GM23338 (cell line): ENCODE data around the gene LTBP4. TPM values are rescaled to one million over a fixed set of nuclear protein-coding genes. Genes with fewer than 3 reads are reported as not detected.

Source experiments
- ATAC-seq: fragments of 200-7000 bp; cut with Tn5 transposase; 3 replicates; pipeline ENCODE4 v1.9.1; 2020
- DNase-seq: peaks from one replicate; pipeline ENCODE4 v3.0.0-alpha.2; 2015; ENCODE audit warnings: low spot score
- H2AFZ ChIP-seq: fragments of 200-600 bp; sonication (generic); 2 replicates; pipeline ENCODE4 v1.8.0; 2016; ENCODE audit warnings: antibody characterized with exemption, mild to moderate bottlenecking, moderate library complexity
- H3F3A ChIP-seq: fragments of 200-600 bp; sonication (generic); replicated peaks from 2 replicates; pipeline ENCODE4 v1.8.0; 2017; ENCODE audit warnings: antibody characterized with exemption, mixed run types, low read depth
- H3K27ac ChIP-seq: fragments of 200-600 bp; sonication (generic); 2 replicates; pipeline ENCODE4 v1.6.1; 2016; ENCODE audit warnings: low read depth
- H3K27me3 ChIP-seq: fragments of 200-600 bp; sonication (generic); 2 replicates; pipeline ENCODE4 v1.8.0; 2016; ENCODE audit warnings: mild to moderate bottlenecking, mixed run types, moderate library complexity; ENCODE audit not compliant: insufficient read depth
- H3K36me3 ChIP-seq: fragments of 200-600 bp; sonication (generic); 2 replicates; pipeline ENCODE4 v1.8.0; 2016; ENCODE audit warnings: mild to moderate bottlenecking; ENCODE audit not compliant: insufficient read depth
- H3K4me1 ChIP-seq: fragments of 200-600 bp; sonication (generic); 2 replicates; pipeline ENCODE4 v1.8.0; 2016; ENCODE audit warnings: mild to moderate bottlenecking, moderate library complexity; ENCODE audit not compliant: insufficient read depth
- H3K4me2 ChIP-seq: fragments of 200-600 bp; sonication (generic); 2 replicates; pipeline ENCODE4 v1.7.1; 2017; ENCODE audit warnings: mixed run types
- H3K4me3 ChIP-seq: fragments of 200-600 bp; sonication (generic); 2 replicates; pipeline ENCODE4 v1.6.1; 2016; ENCODE audit warnings: mixed run types
- H3K79me2 ChIP-seq: fragments of 200-600 bp; sonication (generic); replicated peaks from 2 replicates; pipeline ENCODE4 v1.8.0; 2017; ENCODE audit warnings: mild to moderate bottlenecking; ENCODE audit not compliant: insufficient read depth
- H3K9me2 ChIP-seq: fragments of 200-600 bp; sonication (generic); 2 replicates; pipeline ENCODE4 v1.8.0; 2017; ENCODE audit not compliant: insufficient read depth
- H4K20me1 ChIP-seq: fragments of 200-600 bp; sonication (generic); replicated peaks from 2 replicates; pipeline ENCODE4 v1.8.0; 2017; ENCODE audit warnings: mild to moderate bottlenecking; ENCODE audit not compliant: insufficient read depth
- H3K27ac Mint-ChIP-seq: 2 replicates; pipeline ENCODE4 v1.8.0; 2020; ENCODE audit warnings: inconsistent platforms, mild to moderate bottlenecking, moderate library complexity, mixed read lengths
- H3K27me3 Mint-ChIP-seq: 3 replicates; pipeline ENCODE4 v1.8.0; 2022; ENCODE audit warnings: low read depth, mild to moderate bottlenecking, moderate library complexity, mixed read lengths, inconsistent platforms; ENCODE audit not compliant: insufficient read depth, poor library complexity
- H3K36me3 Mint-ChIP-seq: 3 replicates; pipeline ENCODE4 v1.8.0; 2021; ENCODE audit warnings: low read depth, mild to moderate bottlenecking, inconsistent platforms, moderate library complexity, mixed read lengths
- H3K4me1 Mint-ChIP-seq: 3 replicates; pipeline ENCODE4 v1.8.0; 2020; ENCODE audit warnings: mild to moderate bottlenecking, inconsistent platforms, mixed read lengths
- H3K4me3 Mint-ChIP-seq: 3 replicates; pipeline ENCODE4 v1.8.0; 2021; ENCODE audit warnings: moderate library complexity, mild to moderate bottlenecking, inconsistent platforms, mixed read lengths
- H3K9me3 Mint-ChIP-seq: 3 replicates; pipeline ENCODE4 v1.8.0; 2020; ENCODE audit warnings: moderate library complexity, mild to moderate bottlenecking, inconsistent platforms, mixed read lengths
- CREB1 ChIP-seq: fragments of 250-450 bp; sonication (Bioruptor Pico); IDR thresholded peaks from 2 replicates; pipeline ENCODE4 v1.5.0; 2020; ENCODE audit warnings: low read depth, mild to moderate bottlenecking, moderate library complexity
- EZH2 ChIP-seq: fragments of 200-600 bp; sonication (generic); IDR thresholded peaks from one replicate; pipeline ENCODE4 v1.8.0; 2017; ENCODE audit warnings: antibody characterized with exemption, mild to moderate bottlenecking, low read depth; ENCODE audit not compliant: unreplicated experiment
- JUNB ChIP-seq: IDR thresholded peaks from one replicate; pipeline ENCODE4 v1.6.1; 2016; ENCODE audit warnings: antibody characterized with exemption; ENCODE audit not compliant: unreplicated experiment
- REST ChIP-seq: IDR thresholded peaks from one replicate; pipeline ENCODE4 v1.6.1; 2018; ENCODE audit warnings: antibody characterized with exemption; ENCODE audit not compliant: unreplicated experiment
- polyA plus RNA-seq: library from polyadenylated mRNA; unstranded; fragments of >200 nt; fragmentation: Nextera tagmentation; extraction: Ambion mirVana; gene quantifications from 2 replicates; pipeline ENCODE4 v1.2.1, GENCODE V29; 2016
- total RNA-seq: library from RNA; depleted of rRNA; stranded (reverse); fragments of >200 nt; shearing (Covaris generic); gene quantifications from 2 replicates; pipeline ENCODE4 v1.2.3, GENCODE V29; 2014
- TF ChIP-seq, protein P1 (sequence below), 2 experiments: fragments of 200-600 bp in 1 of 2; sonication (generic) in 1 of 2; conservative IDR thresholded peaks; 2 replicates each; pipeline versions ENCODE4 v1.5.1 to v1.6.1; 2016 to 2017; ENCODE audit warnings: antibody characterized with exemption in 2 of 2, low read depth in 2 of 2, mild to moderate bottlenecking in 2 of 2, moderate library complexity in 1 of 2

Gene LTBP4
- total and polyA plus RNA-seq, 2 experiments from 2014 or later = 50.3 to 65.0 TPM

DNA sequence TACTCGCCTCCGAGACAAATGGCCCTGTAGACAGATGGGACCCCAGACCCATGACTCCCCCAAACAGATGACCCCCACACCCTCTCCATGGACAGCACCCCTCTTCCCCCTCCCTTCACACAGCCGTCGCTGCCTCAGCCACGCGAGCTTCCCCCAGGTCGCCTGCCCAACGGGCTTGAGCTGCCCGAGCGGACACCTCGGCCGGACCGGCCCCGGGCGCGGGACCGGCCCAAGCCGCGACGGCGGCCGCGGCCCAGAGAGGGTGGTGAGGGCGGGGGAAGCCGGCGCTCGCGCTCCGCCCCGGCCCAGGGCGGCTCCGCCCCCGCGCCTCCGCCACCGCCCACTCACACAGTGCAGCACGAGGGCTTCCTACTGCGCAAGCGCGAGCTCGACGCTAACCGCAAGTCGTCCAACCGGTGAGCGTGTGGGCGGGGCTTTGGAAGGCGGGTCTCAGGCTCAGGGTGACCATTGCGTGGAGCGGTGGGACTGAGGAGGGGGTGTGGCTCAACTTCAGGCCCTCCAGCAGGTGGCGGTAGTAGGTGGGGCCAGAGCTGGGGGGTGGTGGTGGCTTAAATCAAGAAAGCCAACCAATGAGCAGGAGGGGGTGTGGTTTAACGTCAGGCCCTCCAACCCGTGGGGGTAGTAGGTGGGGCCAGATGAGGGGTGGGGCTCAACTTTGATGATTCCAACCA, 30.7 kb upstream of the LTBP4 start:
- H3K27me3 Mint-ChIP-seq = peaks cover 53% of the 10 kb centered on the region
- H3K9me2 ChIP-seq = peaks cover 9% of the 10 kb centered on the region
- H3K36me3 Mint-ChIP-seq = no peaks in the 10 kb centered on the region
- no peak overlapping the region for H3K27ac ChIP-seq
- H2AFZ ChIP-seq = peak overlapping the region; percentile 52; the same call in 1 of the 2 replicates
- H3K4me1 ChIP-seq = no peaks in the 10 kb centered on the region; the same call in 1 of the 2 replicates
- H3K4me2 ChIP-seq = peak overlapping the region; percentile 86
- peak overlapping the region; percentile 46; the same call in 1 of the 2 replicates for H3K27ac Mint-ChIP-seq
- no peaks in the 10 kb centered on the region for H3K36me3 ChIP-seq
- DNase-seq = peak; percentile 100
- H3K27me3 ChIP-seq = peaks cover 49% of the 10 kb centered on the region
- H3K9me3 Mint-ChIP-seq = no peaks in the 10 kb centered on the region
- TF ChIP-seq, protein P1, sequence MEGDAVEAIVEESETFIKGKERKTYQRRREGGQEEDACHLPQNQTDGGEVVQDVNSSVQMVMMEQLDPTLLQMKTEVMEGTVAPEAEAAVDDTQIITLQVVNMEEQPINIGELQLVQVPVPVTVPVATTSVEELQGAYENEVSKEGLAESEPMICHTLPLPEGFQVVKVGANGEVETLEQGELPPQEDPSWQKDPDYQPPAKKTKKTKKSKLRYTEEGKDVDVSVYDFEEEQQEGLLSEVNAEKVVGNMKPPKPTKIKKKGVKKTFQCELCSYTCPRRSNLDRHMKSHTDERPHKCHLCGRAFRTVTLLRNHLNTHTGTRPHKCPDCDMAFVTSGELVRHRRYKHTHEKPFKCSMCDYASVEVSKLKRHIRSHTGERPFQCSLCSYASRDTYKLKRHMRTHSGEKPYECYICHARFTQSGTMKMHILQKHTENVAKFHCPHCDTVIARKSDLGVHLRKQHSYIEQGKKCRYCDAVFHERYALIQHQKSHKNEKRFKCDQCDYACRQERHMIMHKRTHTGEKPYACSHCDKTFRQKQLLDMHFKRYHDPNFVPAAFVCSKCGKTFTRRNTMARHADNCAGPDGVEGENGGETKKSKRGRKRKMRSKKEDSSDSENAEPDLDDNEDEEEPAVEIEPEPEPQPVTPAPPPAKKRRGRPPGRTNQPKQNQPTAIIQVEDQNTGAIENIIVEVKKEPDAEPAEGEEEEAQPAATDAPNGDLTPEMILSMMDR (conservative IDR thresholded peaks at IDR 0.05; ENCODE audit: low read depth in 2 of 2) = peak; percentile 32 to 60; a peak in 3 of 4 replicates
- no peak for TF ChIP-seq EZH2
- H3F3A ChIP-seq = no peaks in the 10 kb centered on the region
- peak; percentile 83 for ATAC-seq
- 0 out of 2 replicates have a peak, but pooled peaks cover 4% of the 10 kb centered on the region for H4K20me1 ChIP-seq
- peak overlapping the region; percentile 73 for H3K4me3 Mint-ChIP-seq
- H3K4me1 Mint-ChIP-seq = peaks cover 15% of the 10 kb centered on the region; the same call in 2 of the 3 replicates
- no peaks in the 10 kb centered on the region for H3K79me2 ChIP-seq
- peak overlapping the region; percentile 58 for H3K4me3 ChIP-seq

- Histone ChIP-seq H3K4me2 (no peak overlapping the region; the same call in 1 of the 2 replicates), H3F3A (no peaks in the 10 kb centered on the region), H3K4me1 (no peaks in the 10 kb centered on the region; the same call in 1 of the 2 replicates), H3K4me3 (no peak overlapping the region; the same call in 1 of the 2 replicates), H3K36me3 (no peaks in the 10 kb centered on the region), H3K9me2 (peaks cover 9% of the 10 kb centered on the region), H3K27me3 (peaks cover 44% of the 10 kb centered on the region), H3K27ac (no peak overlapping the region), H3K79me2 (no peaks in the 10 kb centered on the region), H4K20me1 (0 out of 2 replicates have a peak, but pooled peaks cover 4% of the 10 kb centered on the region), H2AFZ (no peak overlapping the region; the same call in 1 of the 2 replicates)
- no peak for DNase-seq
- Mint-ChIP-seq H3K4me1 (peaks cover 17% of the 10 kb centered on the region; the same call in 2 of the 3 replicates), H3K9me3 (no peaks in the 10 kb centered on the region), H3K27me3 (peaks cover 49% of the 10 kb centered on the region), H3K36me3 (no peaks in the 10 kb centered on the region), H3K4me3 (peak overlapping the region; percentile 57), H3K27ac (peak overlapping the region; percentile 46; the same call in 1 of the 2 replicates)
- no peak for ATAC-seq
- TF ChIP-seq JUNB (no peak), EZH2 (no peak), REST (no peak), CREB1 (CRISPR knock-in tag) (no peak)
Observed at GRCh38 chr19:40571005-40571318, 30.2 kb upstream of the LTBP4 start.
